DND-41 (cell line): ENCODE measurements around the gene HNRNPA2B1.

Experiments
- CTCF ChIP-seq: IDR thresholded peaks from 2 replicates; pipeline ENCODE4 v1.5.1; 2012; ENCODE audit warnings: borderline replicate concordance, low read length, moderate library complexity, mild to moderate bottlenecking; ENCODE audit not compliant: poor library complexity, severe bottlenecking; ENCODE audit errors: extremely low read depth
- EZH2 ChIP-seq: IDR thresholded peaks from 3 replicates; pipeline ENCODE4 v1.6.1; 2012; ENCODE audit warnings: borderline replicate concordance, low read depth, mild to moderate bottlenecking, moderate library complexity, low read length, inconsistent platforms; ENCODE audit not compliant: severe bottlenecking

DNA sequence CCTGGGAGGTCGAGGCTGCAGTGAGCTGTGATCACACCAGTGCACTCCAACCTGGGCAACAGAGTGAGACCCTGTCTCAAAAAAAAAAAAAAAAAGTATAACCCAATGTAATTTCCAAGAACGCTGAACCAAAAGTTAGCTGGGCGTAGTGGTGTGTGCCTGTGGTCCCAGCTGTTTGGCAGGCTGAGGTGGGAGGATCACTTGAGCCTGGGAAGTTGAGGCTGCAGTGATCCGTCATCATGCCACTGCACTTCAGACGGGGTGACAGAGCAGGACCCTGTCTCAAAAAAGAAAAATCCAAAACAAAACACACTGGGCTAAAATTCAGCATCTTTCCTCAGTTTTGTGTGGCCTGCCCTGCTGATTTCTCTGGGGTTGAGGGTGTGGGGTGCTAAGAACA is 21.1 kb downstream of the HNRNPA2B1 start:
- TF ChIP-seq CTCF, result no peak
- no peak for TF ChIP-seq EZH2
